IMR-90 (cell line): Measurements from ENCODE around the gene CD300LD. TPM values are rescaled to one million over a fixed set of nuclear protein-coding genes. Genes with fewer than 3 reads are reported as not detected.
A peak's percentile ranks its signal among the peaks of the same experiment; 100 is the strongest.

Source experiments
- ATAC-seq: fragments of 200-7000 bp; cut with Tn5 transposase; 2 replicates; pipeline ENCODE4 v1.9.1; 2020; ENCODE audit warnings: low read depth, mild to moderate bottlenecking, moderate library complexity
- BruUV-seq: library from RNA; stranded (reverse); fragments of 400-500 nt; replicated peaks from 2 replicates; lab custom pipeline; 2021; lab: Mats Ljungman, UMichigan
- CTCF ChIA-PET: fragments of 300-600 bp; formaldehyde crosslinking; extraction: SDS; loops from one replicate; lab custom pipeline; 2021; ENCODE audit warnings: antibody characterized with exemption; lab: Yijun Ruan, JAX
- POLR2A ChIA-PET: fragments of 300-600 bp; sonication (Branson Sonifier 250); formaldehyde crosslinking; loops from one replicate; lab custom pipeline; 2022; ENCODE audit warnings: antibody characterized with exemption; ENCODE audit not compliant: unreplicated experiment; lab: Charles Lee
- DNase-seq: peaks from one replicate; pipeline ENCODE4 v3.0.0; 2013
- H2AFZ ChIP-seq: replicated peaks from 2 replicates; pipeline ENCODE3; 2013; ENCODE audit warnings: low read length, mild to moderate bottlenecking; ENCODE audit not compliant: poor library complexity
- H2AK5ac ChIP-seq: 2 replicates; pipeline ENCODE4 v1.6.1; 2013; ENCODE audit warnings: low read depth, low read length, inconsistent platforms
- H2AK9ac ChIP-seq: replicated peaks from 2 replicates; pipeline ENCODE3; 2013; ENCODE audit warnings: mild to moderate bottlenecking, low read depth, low read length, moderate library complexity; ENCODE audit not compliant: poor library complexity
- H2BK120ac ChIP-seq: 2 replicates; pipeline ENCODE4 v1.6.1; 2013; ENCODE audit warnings: low read depth, low read length, inconsistent platforms
- H2BK15ac ChIP-seq: 3 replicates; pipeline ENCODE4 v1.6.1; 2013; ENCODE audit warnings: low read depth, low read length, inconsistent platforms
- H2BK20ac ChIP-seq: 2 replicates; pipeline ENCODE4 v1.6.1; 2013; ENCODE audit warnings: low read depth, mild to moderate bottlenecking, inconsistent platforms, low read length, moderate library complexity
- H2BK5ac ChIP-seq: 2 replicates; pipeline ENCODE4 v1.6.1; 2013; ENCODE audit warnings: mild to moderate bottlenecking, low read depth, low read length, inconsistent platforms; ENCODE audit not compliant: poor library complexity, severe bottlenecking
- H3K14ac ChIP-seq: replicated peaks from 2 replicates; pipeline ENCODE4 v1.6.1; 2013; ENCODE audit warnings: low read depth, low read length, inconsistent platforms
- H3K18ac ChIP-seq: 2 replicates; pipeline ENCODE4 v1.6.1; 2013; ENCODE audit warnings: low read depth, low read length, control low read depth
- H3K23ac ChIP-seq: 2 replicates; pipeline ENCODE4 v1.6.1; 2013; ENCODE audit warnings: low read depth, low read length, inconsistent platforms
- H3K27ac ChIP-seq: 2 replicates; pipeline ENCODE4 v1.5.1; 2013; ENCODE audit warnings: mild to moderate bottlenecking, control low read depth, low read length; ENCODE audit not compliant: insufficient read depth
- H3K27me3 ChIP-seq: 2 replicates; pipeline ENCODE4 v1.6.1; 2013; ENCODE audit warnings: low read length; ENCODE audit not compliant: control insufficient read depth, insufficient read depth
- H3K36me3 ChIP-seq: 2 replicates; pipeline ENCODE4 v1.6.1; 2013; ENCODE audit warnings: low read length, mixed read lengths; ENCODE audit not compliant: control insufficient read depth, insufficient read depth
- H3K4ac ChIP-seq: 2 replicates; pipeline ENCODE4 v1.6.1; 2013; ENCODE audit warnings: low read depth, low read length, inconsistent platforms
- H3K4me1 ChIP-seq: 2 replicates; pipeline ENCODE4 v1.6.1; 2013; ENCODE audit warnings: low read length, mixed read lengths; ENCODE audit not compliant: control insufficient read depth, insufficient read depth
- H3K4me2 ChIP-seq: 2 replicates; pipeline ENCODE4 v1.6.1; 2013; ENCODE audit warnings: low read depth, mild to moderate bottlenecking, control low read depth, low read length, moderate library complexity
- H3K4me3 ChIP-seq: 2 replicates; pipeline ENCODE4 v1.5.1; 2013; ENCODE audit warnings: low read depth, mild to moderate bottlenecking, control low read depth, low read length, moderate library complexity; ENCODE audit not compliant: insufficient read depth
- H3K56ac ChIP-seq: 2 replicates; pipeline ENCODE4 v1.6.1; 2013; ENCODE audit warnings: low read length, inconsistent platforms; ENCODE audit not compliant: insufficient read depth; ENCODE audit errors: extremely low read depth
- H3K79me1 ChIP-seq, 2 experiments: 2 replicates each; pipeline ENCODE4 v1.6.1; 2013; ENCODE audit warnings: low read length in 2 of 2, inconsistent platforms in 1 of 2, low read depth in 1 of 2
- H3K9ac ChIP-seq: 2 replicates; pipeline ENCODE4 v1.6.1; 2013; ENCODE audit warnings: low read depth, low read length, control low read depth
- H3K9me1 ChIP-seq: 2 replicates; pipeline ENCODE4 v1.6.1; 2013; ENCODE audit warnings: low read length, inconsistent platforms; ENCODE audit not compliant: insufficient read depth
- H3K9me3 ChIP-seq: 2 replicates; pipeline ENCODE4 v1.6.1; 2013; ENCODE audit warnings: low read length; ENCODE audit not compliant: control insufficient read depth, insufficient read depth
- H4K20me1 ChIP-seq: 2 replicates; pipeline ENCODE4 v1.6.1; 2013; ENCODE audit warnings: low read length, inconsistent platforms; ENCODE audit not compliant: insufficient read depth
- H4K5ac ChIP-seq: 2 replicates; pipeline ENCODE4 v1.6.1; 2013; ENCODE audit warnings: mild to moderate bottlenecking, low read depth, low read length, control low read depth
- H4K8ac ChIP-seq, 2 experiments: 2 replicates each; pipeline ENCODE4 v1.6.1; 2013; ENCODE audit warnings: low read depth in 2 of 2, low read length in 2 of 2, control low read depth in 1 of 2, inconsistent platforms in 1 of 2
- H4K91ac ChIP-seq: 2 replicates; pipeline ENCODE4 v1.6.1; 2013; ENCODE audit warnings: low read depth, low read length, inconsistent platforms; ENCODE audit not compliant: insufficient read depth
- CHD1 ChIP-seq: IDR thresholded peaks from 2 replicates; pipeline ENCODE4 v1.6.1; 2012; ENCODE audit warnings: low read depth, low read length, improper control_type of control experiment
- MAZ ChIP-seq: IDR thresholded peaks from 2 replicates; pipeline ENCODE4 v1.6.1; 2012; ENCODE audit warnings: low read depth, mild to moderate bottlenecking, low read length, improper control_type of control experiment, moderate library complexity, borderline replicate concordance
- RAD21 ChIP-seq: IDR thresholded peaks from 2 replicates; pipeline ENCODE4 v1.6.1; 2012; ENCODE audit warnings: low read length, improper control_type of control experiment
- RCOR1 ChIP-seq: IDR thresholded peaks from 2 replicates; pipeline ENCODE4 v1.6.1; 2012; ENCODE audit warnings: mild to moderate bottlenecking, low read length, improper control_type of control experiment; ENCODE audit not compliant: insufficient replicate concordance
- USF2 ChIP-seq: fragments of 150-350 bp; IDR thresholded peaks from 2 replicates; pipeline ENCODE4 v1.6.1; 2017; ENCODE audit warnings: mild to moderate bottlenecking, antibody characterized with exemption, low read length, low read depth
- WGBS, 2 experiments: methylation state at CpG; one replicate each; pipeline versions ENCODE4 v1.1.5 to v1.1.7; 2013; ENCODE audit warnings: missing lambda C conversion rate in 2 of 2; ENCODE audit not compliant: insufficient read length in 1 of 2; ENCODE audit errors: extremely low coverage in 2 of 2; 5-methylcytosine and 5-hydroxymethylcytosine counted together
- dilution Hi-C: fragments of 300-500 bp; cut with HindIII; formaldehyde crosslinking; loops from one replicate; pipeline ENCODE4 v1.14.3; 2018; ENCODE audit warnings: low sequenced_read_pairs; ENCODE audit not compliant: unreplicated experiment
- in situ Hi-C: fragments of 300-500 bp; cut with MboI; formaldehyde crosslinking; loops from 3 replicates; pipeline ENCODE4 v1.14.3; 2019; ENCODE audit warnings: low sequenced_read_pairs, inconsistent platforms, mixed read lengths
- intact Hi-C: fragments of 100-400 bp; cut with micrococcal nuclease; formaldehyde crosslinking; loops from 2 replicates; pipeline ENCODE4 v1.10.0; 2022
- polyA plus RNA-seq, 3 experiments: library from polyadenylated mRNA; depleted of rRNA; stranded (reverse); fragments of >200 nt; gene quantifications; 2 replicates each; pipeline ENCODE4 v1.2.3, GENCODE V29; 2012; ENCODE audit warnings: low replicate concordance in 1 of 3
- total RNA-seq: library from RNA; depleted of rRNA; stranded (reverse); fragments of >200 nt; gene quantifications from 2 replicates; pipeline ENCODE4 v1.2.3, GENCODE V29; 2012
- TF ChIP-seq, protein P1 (sequence below): conservative IDR thresholded peaks from 2 replicates; pipeline ENCODE4 v1.5.1; 2012; ENCODE audit warnings: mild to moderate bottlenecking, low read depth, low read length, improper control_type of control experiment

CD300LD gene
- total and polyA plus RNA-seq, 2 of the 4 experiments (the other 2 are of a cell fraction), result not detected

GRCh38 chr17:74542727-74543383 is 49.2 kb downstream of the CD300LD start:
- POLR2A ChIA-PET, result no interaction called here
- Histone ChIP-seq H3K4me2 (no peak overlapping the region), H3K14ac (no peak overlapping the region), H4K5ac (no peak overlapping the region), H3K9ac (no peak overlapping the region), H3K9me3 (peaks cover 59% of the 10 kb centered on the region), H2AK5ac (no peak overlapping the region), H2BK20ac (no peak overlapping the region), H2BK120ac (no peak overlapping the region), H4K20me1 (no peaks in the 10 kb centered on the region), H3K4me1 (no peaks in the 10 kb centered on the region), H4K8ac (no peak overlapping the region), H4K91ac (no peak overlapping the region), H3K27ac (no peak overlapping the region), H3K4me3 (no peak overlapping the region), H2BK5ac (no peak overlapping the region), H2AFZ (peak overlapping the region; percentile 7), H2AK9ac (no peak overlapping the region), H2BK15ac (no peak overlapping the region), H3K27me3 (no peaks in the 10 kb centered on the region), H3K56ac (no peak overlapping the region), H3K36me3 (no peaks in the 10 kb centered on the region), H3K79me1 (no peaks in the 10 kb centered on the region), H3K4ac (no peak overlapping the region), H3K18ac (no peak overlapping the region), H3K23ac (no peak overlapping the region), H3K9me1 (no peaks in the 10 kb centered on the region)
- no TSS peak for BruUV-seq
- dilution Hi-C loops, result no loop called here
- WGBS, 2 experiments, result 72% methylated on average over 10 of the region's 17 CpGs; no CpG with 5 or more reads in 1 of the 2 experiments
- TF ChIP-seq USF2 (no peak), MAZ (no peak), RCOR1 (no peak), RAD21 (no peak), CHD1 (no peak)
- TF ChIP-seq, protein P1, sequence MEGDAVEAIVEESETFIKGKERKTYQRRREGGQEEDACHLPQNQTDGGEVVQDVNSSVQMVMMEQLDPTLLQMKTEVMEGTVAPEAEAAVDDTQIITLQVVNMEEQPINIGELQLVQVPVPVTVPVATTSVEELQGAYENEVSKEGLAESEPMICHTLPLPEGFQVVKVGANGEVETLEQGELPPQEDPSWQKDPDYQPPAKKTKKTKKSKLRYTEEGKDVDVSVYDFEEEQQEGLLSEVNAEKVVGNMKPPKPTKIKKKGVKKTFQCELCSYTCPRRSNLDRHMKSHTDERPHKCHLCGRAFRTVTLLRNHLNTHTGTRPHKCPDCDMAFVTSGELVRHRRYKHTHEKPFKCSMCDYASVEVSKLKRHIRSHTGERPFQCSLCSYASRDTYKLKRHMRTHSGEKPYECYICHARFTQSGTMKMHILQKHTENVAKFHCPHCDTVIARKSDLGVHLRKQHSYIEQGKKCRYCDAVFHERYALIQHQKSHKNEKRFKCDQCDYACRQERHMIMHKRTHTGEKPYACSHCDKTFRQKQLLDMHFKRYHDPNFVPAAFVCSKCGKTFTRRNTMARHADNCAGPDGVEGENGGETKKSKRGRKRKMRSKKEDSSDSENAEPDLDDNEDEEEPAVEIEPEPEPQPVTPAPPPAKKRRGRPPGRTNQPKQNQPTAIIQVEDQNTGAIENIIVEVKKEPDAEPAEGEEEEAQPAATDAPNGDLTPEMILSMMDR, result no peak
- no peak for DNase-seq
- no peak for ATAC-seq
- intact Hi-C loops, result no loop called here
- in situ Hi-C loops, result no loop called here
- CTCF ChIA-PET, result no interaction called here
